HepG2 (cell line): ENCODE results near the gene PLAAT1. TPM values are rescaled to one million over a fixed set of nuclear protein-coding genes. Genes with fewer than 3 reads are reported as not detected.

Source experiments
- ATF1 ChIP-seq: IDR thresholded peaks from 2 replicates; pipeline ENCODE4 v1.6.1; 2016; ENCODE audit warnings: mild to moderate bottlenecking, control low read depth
- HBP1 ChIP-seq: IDR thresholded peaks from 2 replicates; pipeline ENCODE4 v1.6.1; 2016; ENCODE audit warnings: low read depth, control low read depth
- KAT2B ChIP-seq: fragments of 150-350 bp; IDR thresholded peaks from 2 replicates; pipeline ENCODE4 v1.6.1; 2014; ENCODE audit warnings: low read depth, low read length, borderline replicate concordance
- KIAA2018 ChIP-seq: sonication (generic); formaldehyde crosslinking; IDR thresholded peaks from 2 replicates; pipeline ENCODE4 v1.5.0; 2020; ENCODE audit warnings: mild to moderate bottlenecking, missing genetic modification reagents, borderline replicate concordance
- PHF20 ChIP-seq: sonication (generic); formaldehyde crosslinking; IDR thresholded peaks from 2 replicates; pipeline ENCODE4 v1.5.0; 2020; ENCODE audit warnings: mild to moderate bottlenecking, missing genetic modification reagents
- RELA ChIP-seq: sonication (generic); formaldehyde crosslinking; IDR thresholded peaks from 2 replicates; pipeline ENCODE4 v1.4.0; 2020; ENCODE audit warnings: missing genetic modification reagents
- ZBTB1 ChIP-seq: sonication (generic); formaldehyde crosslinking; IDR thresholded peaks from 2 replicates; pipeline ENCODE4 v1.4.0; 2020; ENCODE audit warnings: missing genetic modification reagents, borderline replicate concordance
- ZBTB34 ChIP-seq: sonication (generic); formaldehyde crosslinking; IDR thresholded peaks from 2 replicates; pipeline ENCODE4 v1.8.0; 2022; ENCODE audit warnings: mild to moderate bottlenecking, missing genetic modification reagents
- ZNF17 ChIP-seq: sonication (generic); formaldehyde crosslinking; IDR thresholded peaks from 2 replicates; pipeline ENCODE4 v1.5.0; 2020; ENCODE audit warnings: mild to moderate bottlenecking, missing genetic modification reagents
- ZNF337 ChIP-seq: sonication (generic); formaldehyde crosslinking; IDR thresholded peaks from 2 replicates; pipeline ENCODE4 v1.5.1; 2020; ENCODE audit warnings: missing genetic modification reagents, low read depth, mild to moderate bottlenecking, borderline replicate concordance
- ZNF414 ChIP-seq: sonication (generic); formaldehyde crosslinking; IDR thresholded peaks from 2 replicates; pipeline ENCODE4 v1.5.0; 2020; ENCODE audit warnings: missing genetic modification reagents
- ZNF777 ChIP-seq: sonication (generic); formaldehyde crosslinking; IDR thresholded peaks from 2 replicates; pipeline ENCODE4 v1.4.0; 2020; ENCODE audit warnings: missing genetic modification reagents
- ZSCAN5A ChIP-seq: sonication (generic); formaldehyde crosslinking; IDR thresholded peaks from 2 replicates; pipeline ENCODE4 v1.8.0; 2022; ENCODE audit warnings: mild to moderate bottlenecking, missing genetic modification reagents, borderline replicate concordance
- polyA plus RNA-seq, 8 experiments: library from polyadenylated mRNA; depleted of rRNA in 3 of 8; stranded (reverse) in 7 of 8; unstranded in 1 of 8; fragments of >200 nt; fragmentation: Illumina TruSeq in 4 of 8; extraction: Trizol in 4 of 8; gene quantifications; 2 replicates each; pipeline versions ENCODE4 v1.2.1 to v1.2.3, GENCODE V29; 2011 to 2016; ENCODE audit warnings: low read depth in 4 of 8, missing spikeins in 1 of 8, mixed read lengths in 1 of 8; ENCODE audit not compliant: insufficient read depth in 1 of 8
- total RNA-seq, 5 experiments: library from RNA; depleted of rRNA; stranded (reverse); fragments of >200 nt; fragmentation: Illumina TruSeq; extraction: Trizol; gene quantifications; 2 replicates each; pipeline ENCODE4 v1.2.3, GENCODE V29; 2016; ENCODE audit warnings: low read depth in 1 of 5

Gene PLAAT1
- total and polyA plus RNA-seq, 2 of the 13 experiments (the other 11 are each of a cell fraction or from before 2014, with no cell fraction given): not detected

GRCh38 chr3:193295985-193296384 is 55.0 kb downstream of the PLAAT1 start (continued):
- TF ChIP-seq KIAA2018: no peak
- TF ChIP-seq ATF1: no peak
- TF ChIP-seq ZNF17 (CRISPR knock-in tag): no peak
- no peak for TF ChIP-seq ZNF777 (CRISPR knock-in tag)
- TF ChIP-seq HBP1 (CRISPR knock-in tag): no peak
- no peak for TF ChIP-seq RELA (CRISPR knock-in tag)
- no peak for TF ChIP-seq ZNF337 (CRISPR knock-in tag)
- no peak for TF ChIP-seq ZNF414 (CRISPR knock-in tag)
- no peak for TF ChIP-seq ZSCAN5A
- TF ChIP-seq ZBTB34 (CRISPR knock-in tag): no peak
- no peak for TF ChIP-seq KAT2B
- TF ChIP-seq ZBTB1: no peak
- no peak for TF ChIP-seq PHF20 (CRISPR knock-in tag)
